Esophagus (tissue), 2 donors: ENCODE measurements around the gene PRXL2A. TPM values are rescaled to one million over a fixed set of nuclear protein-coding genes. Genes with fewer than 3 reads are reported as not detected.

Experiments used
- H3K27ac ChIP-seq, 2 donors: one replicate each; pipeline ENCODE4 v1.5.1; 2013; ENCODE audit warnings: low read depth in 2 of 2, mild to moderate bottlenecking in 2 of 2, inconsistent platforms in 1 of 2, low read length in 1 of 2, moderate library complexity in 1 of 2
- H3K27me3 ChIP-seq, 2 donors: one replicate each; pipeline ENCODE4 v1.6.1; 2013; ENCODE audit warnings: low read length in 2 of 2, control low read depth in 1 of 2, mild to moderate bottlenecking in 1 of 2; ENCODE audit not compliant: insufficient read depth in 2 of 2, control insufficient read depth in 1 of 2
- H3K36me3 ChIP-seq, 2 donors: one replicate each; pipeline ENCODE4 v1.6.1; 2013; ENCODE audit warnings: low read length in 1 of 2; ENCODE audit not compliant: control insufficient read depth in 2 of 2, insufficient read depth in 2 of 2
- H3K4me1 ChIP-seq, 2 donors: one replicate each; pipeline ENCODE4 v1.6.1; 2013; ENCODE audit warnings: low read length in 1 of 2; ENCODE audit not compliant: control insufficient read depth in 2 of 2, insufficient read depth in 2 of 2
- H3K4me3 ChIP-seq, 2 donors: one replicate each; pipeline ENCODE4 v1.5.1; 2013; ENCODE audit warnings: low read length in 2 of 2, mild to moderate bottlenecking in 2 of 2, low read depth in 1 of 2, moderate library complexity in 1 of 2
- H3K9me3 ChIP-seq, 2 donors: one replicate each; pipeline ENCODE4 v1.6.1; 2013; ENCODE audit warnings: mild to moderate bottlenecking in 2 of 2, low read depth in 1 of 2, low read length in 1 of 2, moderate library complexity in 1 of 2; ENCODE audit not compliant: control insufficient read depth in 2 of 2, insufficient read depth in 1 of 2
- WGBS, 2 donors: extraction: QIAGEN DNeasy Blood & Tissue Kit; methylation state at CpG; one replicate each; pipeline ENCODE4 v1.1.7; 2013; 5-methylcytosine and 5-hydroxymethylcytosine counted together
- polyA plus RNA-seq, 2 donors: library from polyadenylated mRNA; stranded (reverse); fragments of 200-250 nt; gene quantifications; one replicate each; pipeline ENCODE4 v1.2.3, GENCODE V29; 2013
- donor health status: healthy with polysubstance abuse.
- donor health status: Bipolar disorder and iron deficiency.

PRXL2A gene
- polyA plus RNA-seq, 2 donors, result 47.3 to 87.9 TPM

DNA sequence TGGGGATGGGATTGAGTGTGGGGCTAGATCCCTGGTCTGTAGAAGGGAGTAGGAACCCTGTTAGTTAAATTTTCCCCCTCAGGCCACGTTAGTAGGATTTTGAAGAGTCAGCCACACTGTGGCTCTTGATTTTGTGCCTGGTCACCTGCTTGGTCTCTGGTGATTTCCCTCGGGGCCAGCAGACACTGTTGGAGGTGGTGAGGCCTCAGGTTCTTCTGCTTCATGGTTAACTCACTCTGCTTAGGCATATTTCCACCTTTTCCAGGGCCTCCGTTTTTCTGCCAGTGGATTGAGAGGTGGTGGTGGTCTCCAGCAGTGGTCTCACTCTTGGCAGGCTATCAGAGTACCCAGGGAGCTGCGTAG is 49.9 kb downstream of the PRXL2A start:
- peak overlapping the region; percentile 94 to 100 for H3K27ac ChIP-seq
- peaks cover 0 to 7% of the 10 kb centered on the region in 2 donors for H3K36me3 ChIP-seq
- no peaks in the 10 kb centered on the region for H3K9me3 ChIP-seq
- no peaks in the 10 kb centered on the region for H3K27me3 ChIP-seq
- 38 to 55% methylated on average over 4 of the region's 4 CpGs for WGBS, 2 donors
- peak overlapping the region; percentile 13 to 58 for H3K4me3 ChIP-seq
- peaks cover 6 to 40% of the 10 kb centered on the region in 2 donors for H3K4me1 ChIP-seq

DNA sequence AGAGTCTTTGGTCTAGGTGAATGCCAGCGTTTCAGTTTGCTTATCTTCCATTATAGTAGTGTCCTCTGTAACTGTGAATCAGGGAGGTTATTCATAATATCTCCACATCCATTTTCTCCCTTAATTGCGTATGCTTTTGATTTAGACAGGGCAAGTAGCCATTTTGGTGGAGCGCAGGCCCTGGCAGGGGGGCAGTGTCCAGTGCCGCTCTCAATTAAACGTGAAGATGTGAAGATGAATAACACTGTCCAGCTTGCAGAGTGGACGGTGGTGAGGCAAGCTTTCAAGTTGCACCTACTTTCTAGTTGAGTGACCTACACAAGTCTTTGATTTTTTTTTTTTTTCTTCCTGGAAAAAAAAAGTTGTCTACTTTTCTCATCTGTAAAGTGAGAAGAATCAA is 50.3 kb downstream of the PRXL2A start:
- H3K9me3 ChIP-seq, result no peaks in the 10 kb centered on the region
- H3K36me3 ChIP-seq, result peaks cover 0 to 7% of the 10 kb centered on the region in 2 donors
- no peaks in the 10 kb centered on the region for H3K27me3 ChIP-seq
- H3K27ac ChIP-seq, result peak overlapping the region; percentile 94 to 100
- H3K4me1 ChIP-seq, result peaks cover 6 to 40% of the 10 kb centered on the region in 2 donors
- H3K4me3 ChIP-seq, result peak overlapping the region; percentile 13 to 58
- WGBS, 2 donors, result 55 to 56% methylated on average over 6 of the region's 6 CpGs

DNA sequence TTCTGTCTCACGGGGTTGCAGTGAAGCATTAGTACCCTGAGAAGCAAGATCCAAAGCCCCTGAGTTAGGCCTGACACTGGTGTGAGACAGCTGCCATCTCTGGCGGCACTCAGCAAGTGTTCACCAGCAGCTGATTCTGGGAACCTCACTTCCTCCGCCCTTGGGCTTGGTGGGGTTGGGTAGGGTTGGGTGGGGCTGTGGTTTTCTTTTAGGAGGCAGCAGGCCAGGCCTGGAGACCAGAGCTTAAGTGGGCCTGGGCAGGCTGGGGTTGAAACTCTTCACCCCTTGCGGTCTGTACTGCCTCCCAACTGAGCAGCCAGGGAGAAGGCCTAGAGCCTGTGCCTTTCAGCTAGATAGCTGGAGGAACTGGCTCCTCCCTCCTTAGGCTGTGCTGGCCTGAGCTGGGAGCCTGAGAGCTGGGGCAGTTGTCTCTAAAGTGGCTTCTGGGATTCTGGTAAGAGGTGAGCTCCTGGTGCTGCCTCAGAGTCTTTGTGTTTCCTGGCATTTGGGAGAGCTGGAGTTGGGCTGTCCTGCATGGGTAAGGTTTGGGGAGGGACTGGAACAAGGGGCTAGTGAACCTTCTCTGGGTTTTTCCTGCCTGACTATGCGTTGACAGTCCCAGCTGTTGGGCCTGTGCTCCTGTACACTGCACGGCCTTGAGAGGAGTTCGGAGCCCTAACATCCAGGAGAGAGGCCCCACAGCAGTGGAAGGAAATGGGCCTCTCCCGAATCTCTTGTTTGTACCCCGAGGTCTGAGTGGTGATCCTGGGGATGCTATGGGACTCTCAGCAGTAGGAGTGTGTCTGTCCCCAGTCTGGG is 50.9 kb downstream of the PRXL2A start:
- peak overlapping the region; percentile 45 to 58 for H3K4me3 ChIP-seq
- H3K36me3 ChIP-seq, result peaks cover 0 to 7% of the 10 kb centered on the region in 2 donors
- 23 to 29% methylated on average over 9 of the region's 9 CpGs for WGBS, 2 donors
- no peaks in the 10 kb centered on the region for H3K27me3 ChIP-seq
- peaks cover 13 to 45% of the 10 kb centered on the region in 2 donors for H3K4me1 ChIP-seq
- peak overlapping the region; percentile 94 to 100 for H3K27ac ChIP-seq
- H3K9me3 ChIP-seq, result no peaks in the 10 kb centered on the region

DNA sequence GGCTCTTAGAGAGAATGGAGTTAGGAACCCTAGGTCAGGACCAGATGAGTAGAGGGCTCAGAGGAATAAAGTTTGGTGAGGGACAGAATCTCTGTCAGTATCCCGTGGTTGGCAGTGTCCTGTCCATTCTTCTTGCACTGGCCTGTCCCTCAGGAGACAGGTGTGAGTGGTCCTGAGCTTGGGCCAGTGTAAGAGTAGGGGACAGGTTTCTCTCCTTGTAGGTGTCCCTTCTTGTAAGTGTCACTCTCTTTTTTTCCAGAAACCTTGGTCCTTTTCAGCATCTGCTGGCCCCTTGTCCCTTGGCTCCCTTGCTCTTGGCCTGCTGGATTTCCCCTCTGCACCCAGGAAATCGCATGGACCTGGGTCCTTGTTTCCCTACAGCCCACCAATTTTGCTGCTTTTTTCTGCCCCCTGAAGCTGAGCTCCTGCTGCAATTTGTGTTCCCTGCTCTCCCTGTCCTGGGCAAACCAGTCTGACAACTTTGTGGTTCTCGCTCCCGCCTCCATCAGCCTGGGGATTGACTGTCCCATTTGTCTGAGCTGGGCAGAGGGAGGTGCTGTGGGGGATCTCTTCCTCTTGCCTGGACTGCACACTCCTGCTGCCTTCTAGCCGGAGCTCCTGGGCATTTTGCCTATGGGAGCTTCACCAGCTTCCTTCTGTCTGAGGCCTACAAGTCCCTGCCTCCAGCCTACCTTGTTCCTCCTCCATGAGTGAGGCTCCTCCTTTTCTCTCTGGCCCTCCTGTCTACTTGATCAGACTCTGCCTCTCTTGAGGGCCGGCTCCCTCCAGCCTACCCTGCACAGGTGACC is 52.3 kb downstream of the PRXL2A start:
- H3K27me3 ChIP-seq, result no peaks in the 10 kb centered on the region
- peaks cover 24 to 58% of the 10 kb centered on the region in 2 donors for H3K4me1 ChIP-seq
- peak overlapping the region; percentile 94 to 100 for H3K27ac ChIP-seq
- WGBS, 2 donors, result 21 to 22% methylated on average over 6 of the region's 6 CpGs
- no peaks in the 10 kb centered on the region for H3K9me3 ChIP-seq
- H3K36me3 ChIP-seq, result peaks cover 0 to 13% of the 10 kb centered on the region in 2 donors
- peak overlapping the region; percentile 45 to 58 for H3K4me3 ChIP-seq

DNA sequence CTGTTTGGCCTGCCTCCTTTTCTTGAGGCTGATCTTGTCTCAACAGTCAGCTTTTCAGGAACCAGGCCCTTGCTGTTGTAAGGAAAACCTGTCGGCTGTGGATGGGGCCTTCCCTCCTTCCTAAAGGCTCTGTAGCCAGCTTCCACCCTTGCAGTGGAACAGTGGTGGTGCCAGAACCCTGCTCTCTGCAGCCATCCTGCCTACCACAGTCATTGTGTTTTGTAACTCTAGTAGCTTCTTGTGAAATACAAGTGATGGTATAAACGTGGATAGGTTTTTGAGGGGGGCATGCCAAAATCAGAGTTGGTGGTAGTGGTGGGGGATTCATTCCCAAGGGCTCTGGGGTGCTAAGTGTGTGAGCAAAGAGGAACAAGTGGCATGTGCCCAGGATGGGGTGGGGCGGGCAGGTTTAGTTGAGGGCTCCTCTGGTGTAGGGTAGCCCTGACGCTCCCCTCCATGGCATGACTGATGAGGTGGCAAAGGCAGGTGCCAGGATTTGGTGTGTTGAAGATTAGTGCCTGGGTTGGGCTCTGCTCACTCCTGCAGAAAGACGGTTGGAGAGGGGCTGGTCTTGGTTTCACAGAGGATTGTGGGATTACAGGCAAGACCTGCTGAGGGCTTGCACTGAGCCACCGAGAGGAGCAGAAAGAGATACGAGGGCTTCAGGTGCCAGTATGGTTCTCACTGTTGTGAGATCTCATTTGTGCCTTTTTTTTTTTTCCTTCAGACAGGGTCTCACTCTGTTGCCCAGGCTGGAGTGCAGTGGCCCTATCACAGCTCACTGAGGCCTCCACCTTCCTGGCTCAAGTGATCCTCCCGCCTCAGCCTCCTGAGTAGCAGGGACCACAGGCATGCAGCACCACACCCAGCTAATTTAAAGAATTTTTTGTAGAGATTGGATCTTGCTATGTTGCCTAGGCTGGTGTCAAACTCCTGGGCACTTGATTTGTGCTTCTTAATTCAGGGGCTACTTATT is 53.1 kb downstream of the PRXL2A start:
- 35 to 49% methylated on average over 8 of the region's 8 CpGs for WGBS, 2 donors
- H3K4me1 ChIP-seq, result peaks cover 22 to 57% of the 10 kb centered on the region in 2 donors
- H3K36me3 ChIP-seq, result peaks cover 0 to 13% of the 10 kb centered on the region in 2 donors
- H3K27me3 ChIP-seq, result no peaks in the 10 kb centered on the region
- no peaks in the 10 kb centered on the region for H3K9me3 ChIP-seq
- H3K4me3 ChIP-seq, result peak overlapping the region; percentile 45 to 58
- H3K27ac ChIP-seq, result peak overlapping the region; percentile 94 to 100

DNA sequence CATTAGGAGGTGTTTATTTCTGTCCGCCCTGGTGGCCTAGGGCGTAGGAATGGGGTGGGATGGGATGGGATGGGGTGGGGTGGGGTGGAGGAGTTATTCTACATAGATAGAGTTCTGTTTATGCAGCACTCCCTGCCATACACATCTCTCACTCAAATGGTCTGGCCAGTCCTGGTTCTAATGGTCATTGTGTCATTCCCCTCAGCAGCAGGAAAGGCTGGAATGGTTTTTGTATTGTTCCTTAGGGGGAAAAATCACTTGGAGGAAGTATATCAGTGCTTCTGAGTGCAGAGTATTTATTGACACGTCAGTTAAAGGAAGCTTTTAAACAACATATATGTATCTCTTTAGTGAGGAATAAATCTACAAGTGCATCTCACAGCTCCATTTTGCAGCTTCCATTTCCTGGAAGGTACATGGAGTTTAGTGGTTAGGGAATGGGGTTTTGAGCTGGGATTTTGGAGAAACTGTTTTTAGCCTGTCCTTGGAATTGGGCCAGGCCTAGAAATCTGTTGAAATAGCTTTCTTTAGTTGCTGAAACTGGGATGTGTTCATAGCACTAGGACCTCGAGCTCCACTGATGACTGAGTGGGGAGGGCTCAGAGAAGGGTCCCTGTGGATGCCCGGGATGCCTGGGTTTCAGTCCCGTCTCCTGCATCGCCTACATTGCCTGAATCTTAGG is 54.1 kb downstream of the PRXL2A start:
- no peak overlapping the region for H3K4me3 ChIP-seq
- H3K36me3 ChIP-seq, result peaks cover 0 to 12% of the 10 kb centered on the region in 2 donors
- peak overlapping the region; percentile 94 to 100 for H3K27ac ChIP-seq
- H3K9me3 ChIP-seq, result no peaks in the 10 kb centered on the region
- H3K27me3 ChIP-seq, result no peaks in the 10 kb centered on the region
- peaks cover 24 to 56% of the 10 kb centered on the region in 2 donors for H3K4me1 ChIP-seq
- 43 to 44% methylated on average over 7 of the region's 7 CpGs for WGBS, 2 donors

DNA sequence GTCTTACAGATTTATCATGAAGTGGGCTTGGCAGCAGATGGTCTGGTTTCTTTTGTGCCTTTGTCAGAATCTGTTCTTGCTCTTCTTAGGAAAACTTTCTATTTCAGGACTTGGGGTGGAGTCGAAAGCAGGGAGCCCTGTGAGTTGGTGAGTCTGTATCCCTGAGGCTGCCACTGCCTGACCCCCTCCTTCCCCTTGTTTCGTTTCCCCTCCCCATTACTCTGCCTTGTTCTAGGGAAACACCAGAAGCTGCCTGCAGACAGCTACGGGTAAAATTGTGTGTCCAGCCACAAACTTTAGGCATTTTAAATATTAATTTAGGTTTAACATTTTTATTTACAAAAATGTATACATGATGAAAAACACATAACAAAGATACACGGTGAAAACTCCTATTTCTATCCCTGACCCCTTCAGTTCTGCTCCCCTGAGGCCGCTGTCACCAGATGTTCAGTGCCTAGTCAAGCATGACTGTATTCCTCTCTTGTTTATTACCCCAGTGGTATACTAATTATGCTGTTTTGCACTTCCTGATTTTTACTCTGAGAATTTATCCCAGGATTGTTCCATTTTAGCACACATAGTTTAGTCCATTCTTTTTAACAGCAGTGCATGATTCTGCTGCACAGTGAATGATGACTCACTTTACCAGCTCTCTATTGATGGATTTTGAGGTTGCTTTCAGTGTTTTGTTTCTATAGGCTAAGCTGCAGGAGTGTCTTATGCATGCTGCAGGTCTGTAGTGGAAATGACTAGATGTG is 54.8 kb downstream of the PRXL2A start:
- WGBS, 2 donors, result 24 to 31% methylated on average over 5 of the region's 5 CpGs
- Histone ChIP-seq H3K9me3 (no peaks in the 10 kb centered on the region), H3K27me3 (no peaks in the 10 kb centered on the region), H3K27ac (peak overlapping the region; percentile 88 to 94), H3K36me3 (peaks cover 0 to 12% of the 10 kb centered on the region in 2 donors), H3K4me1 (peaks cover 24 to 53% of the 10 kb centered on the region in 2 donors), H3K4me3 (peak overlapping the region in 1 of 2 donors; percentile 6)

DNA sequence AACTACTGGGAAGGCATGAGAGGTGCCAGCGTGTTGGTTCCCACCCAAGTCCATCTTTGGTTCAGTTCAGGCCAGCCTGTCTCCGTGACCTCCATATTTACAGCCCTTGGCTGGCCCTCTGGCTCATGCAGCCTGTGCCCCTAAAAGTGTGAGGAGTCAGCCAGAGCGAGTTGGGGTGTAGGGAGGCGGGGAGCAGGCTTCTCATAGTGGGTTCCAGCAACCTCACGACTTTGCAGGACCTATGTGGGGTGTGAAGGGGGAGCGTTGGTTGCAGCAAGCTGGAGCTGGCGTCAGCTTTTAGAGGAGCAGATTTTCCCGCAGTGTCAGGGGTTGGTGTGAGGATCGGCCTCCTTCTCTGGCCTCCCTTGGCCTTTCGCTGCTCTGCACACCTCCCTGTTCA is 55.5 kb downstream of the PRXL2A start:
- Histone ChIP-seq H3K36me3 (peaks cover 0 to 7% of the 10 kb centered on the region in 2 donors), H3K27ac (peak overlapping the region; percentile 88 to 94), H3K4me1 (peaks cover 22 to 51% of the 10 kb centered on the region in 2 donors), H3K27me3 (no peaks in the 10 kb centered on the region), H3K4me3 (peak overlapping the region in 1 of 2 donors; percentile 6), H3K9me3 (no peaks in the 10 kb centered on the region)
- 69 to 77% methylated on average over 10 of the region's 10 CpGs for WGBS, 2 donors
